Tibial nerve (tissue), 4 donors: ENCODE data around the gene ANO1.

ENCODE experiments used
- EP300 ChIP-seq, 2 donors: sonication (generic); formaldehyde crosslinking; IDR thresholded peaks; one replicate each; pipeline ENCODE4 v1.6.1; 2017; ENCODE audit warnings: antibody characterized with exemption in 2 of 2, mild to moderate bottlenecking in 1 of 2
- POLR2A ChIP-seq, 2 donors: fragments of 450-650 bp; IDR thresholded peaks; one replicate each; pipeline ENCODE4 v1.6.1; 2017; ENCODE audit warnings: antibody characterized with exemption in 2 of 2, mild to moderate bottlenecking in 2 of 2, moderate library complexity in 2 of 2
- TF ChIP-seq, protein P1 (sequence below), 5 experiments: fragments of 200-600 bp in 3 of 5; fragments of 450-650 bp in 2 of 5; sonication (generic) in 3 of 5; IDR thresholded peaks; one replicate each; pipeline ENCODE4 v1.5.1; 2016 to 2019; ENCODE audit warnings: antibody characterized with exemption in 5 of 5, mild to moderate bottlenecking in 3 of 5, moderate library complexity in 2 of 5

DNA sequence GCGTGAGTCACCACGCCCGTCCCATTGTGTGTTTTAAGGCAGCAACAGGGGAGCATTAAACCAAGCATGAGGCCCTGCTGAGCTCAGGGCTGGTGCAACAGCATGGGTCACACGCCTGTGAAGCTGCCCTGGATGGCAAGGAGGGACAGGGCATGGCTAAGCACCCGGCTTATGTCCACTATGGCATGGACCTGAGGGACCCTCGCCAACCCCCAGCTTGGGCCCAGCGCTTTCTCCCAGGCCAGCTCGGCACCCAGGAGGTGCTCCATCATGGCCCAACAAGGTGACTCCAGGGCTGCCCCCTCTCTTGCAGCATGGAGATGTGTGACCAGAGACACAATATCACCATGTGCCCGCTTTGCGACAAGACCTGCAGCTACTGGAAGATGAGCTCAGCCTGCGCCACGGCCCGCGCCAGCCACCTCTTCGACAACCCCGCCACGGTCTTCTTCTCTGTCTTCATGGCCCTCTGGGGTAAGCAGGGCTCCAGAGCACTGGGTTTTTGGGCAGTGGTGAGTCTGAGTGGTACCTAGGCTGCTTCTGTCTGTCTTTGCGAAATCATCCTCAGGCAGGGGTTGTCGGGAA is 53.6 kb downstream of the ANO1 start:
- TF ChIP-seq, protein P1, sequence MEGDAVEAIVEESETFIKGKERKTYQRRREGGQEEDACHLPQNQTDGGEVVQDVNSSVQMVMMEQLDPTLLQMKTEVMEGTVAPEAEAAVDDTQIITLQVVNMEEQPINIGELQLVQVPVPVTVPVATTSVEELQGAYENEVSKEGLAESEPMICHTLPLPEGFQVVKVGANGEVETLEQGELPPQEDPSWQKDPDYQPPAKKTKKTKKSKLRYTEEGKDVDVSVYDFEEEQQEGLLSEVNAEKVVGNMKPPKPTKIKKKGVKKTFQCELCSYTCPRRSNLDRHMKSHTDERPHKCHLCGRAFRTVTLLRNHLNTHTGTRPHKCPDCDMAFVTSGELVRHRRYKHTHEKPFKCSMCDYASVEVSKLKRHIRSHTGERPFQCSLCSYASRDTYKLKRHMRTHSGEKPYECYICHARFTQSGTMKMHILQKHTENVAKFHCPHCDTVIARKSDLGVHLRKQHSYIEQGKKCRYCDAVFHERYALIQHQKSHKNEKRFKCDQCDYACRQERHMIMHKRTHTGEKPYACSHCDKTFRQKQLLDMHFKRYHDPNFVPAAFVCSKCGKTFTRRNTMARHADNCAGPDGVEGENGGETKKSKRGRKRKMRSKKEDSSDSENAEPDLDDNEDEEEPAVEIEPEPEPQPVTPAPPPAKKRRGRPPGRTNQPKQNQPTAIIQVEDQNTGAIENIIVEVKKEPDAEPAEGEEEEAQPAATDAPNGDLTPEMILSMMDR (IDR thresholded peaks at IDR 0.05): no peak
- TF ChIP-seq POLR2A (IDR thresholded peaks at IDR 0.05): no peak
- no peak for TF ChIP-seq EP300 (IDR thresholded peaks at IDR 0.05)
